Islet precursor cell (in vitro differentiated cells): ENCODE measurements around the gene AHDC1.
A peak's percentile ranks its signal among the peaks of the same experiment; 100 is the strongest.

ENCODE experiments used
- DNase-seq: peaks from one replicate; pipeline ENCODE4 v3.0.0-alpha.2; 2018

Gene AHDC1

DNA sequence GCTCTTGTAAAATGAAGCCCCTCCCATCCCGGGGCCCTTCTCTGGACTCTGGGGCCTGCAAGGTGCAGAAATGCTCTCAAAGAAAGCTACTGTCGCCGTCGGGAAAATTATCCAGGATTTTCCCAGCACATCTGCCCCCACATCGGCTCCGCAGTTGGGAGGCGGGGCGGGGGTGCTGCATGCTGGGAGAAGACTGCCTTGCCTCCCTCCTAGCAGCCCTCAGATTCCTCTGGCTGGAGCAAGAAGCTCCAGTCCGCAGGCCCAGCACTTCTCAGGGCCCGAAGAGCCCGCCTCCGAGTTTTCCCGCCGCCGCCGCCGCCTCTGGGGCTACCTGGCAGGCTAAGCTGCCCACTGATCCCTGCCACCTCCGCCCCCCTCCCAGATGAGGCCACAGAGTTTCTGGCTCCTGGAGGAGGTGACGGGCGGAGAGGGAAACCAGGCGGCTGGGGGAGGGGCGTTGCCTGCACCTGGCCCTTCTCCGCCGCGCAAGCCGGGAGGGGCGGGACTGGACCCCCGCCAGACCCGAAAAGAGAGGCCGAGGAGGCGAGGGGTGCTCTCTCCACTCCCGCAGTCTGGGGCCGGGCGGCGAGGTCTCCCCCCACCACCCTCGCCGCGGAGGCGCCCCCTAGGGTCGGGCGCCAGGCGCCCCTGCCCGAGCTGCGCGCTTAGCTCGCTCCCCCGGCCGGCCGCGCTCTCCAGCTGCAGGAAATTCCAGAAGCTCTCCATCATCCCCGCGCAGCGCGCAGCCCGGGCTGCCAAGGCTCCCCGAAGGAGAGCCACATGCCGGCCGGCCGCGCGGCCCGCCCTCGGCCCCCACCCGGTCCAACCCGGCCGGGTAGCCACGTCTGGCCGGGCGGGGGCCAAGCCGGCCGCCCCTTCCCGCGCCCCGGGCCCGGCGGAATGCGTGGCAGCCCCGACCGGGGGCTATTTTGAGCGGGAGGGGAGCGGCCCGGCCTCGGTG, 28.8 kb downstream of the AHDC1 start:
- peak; percentile 94 for DNase-seq

DNA sequence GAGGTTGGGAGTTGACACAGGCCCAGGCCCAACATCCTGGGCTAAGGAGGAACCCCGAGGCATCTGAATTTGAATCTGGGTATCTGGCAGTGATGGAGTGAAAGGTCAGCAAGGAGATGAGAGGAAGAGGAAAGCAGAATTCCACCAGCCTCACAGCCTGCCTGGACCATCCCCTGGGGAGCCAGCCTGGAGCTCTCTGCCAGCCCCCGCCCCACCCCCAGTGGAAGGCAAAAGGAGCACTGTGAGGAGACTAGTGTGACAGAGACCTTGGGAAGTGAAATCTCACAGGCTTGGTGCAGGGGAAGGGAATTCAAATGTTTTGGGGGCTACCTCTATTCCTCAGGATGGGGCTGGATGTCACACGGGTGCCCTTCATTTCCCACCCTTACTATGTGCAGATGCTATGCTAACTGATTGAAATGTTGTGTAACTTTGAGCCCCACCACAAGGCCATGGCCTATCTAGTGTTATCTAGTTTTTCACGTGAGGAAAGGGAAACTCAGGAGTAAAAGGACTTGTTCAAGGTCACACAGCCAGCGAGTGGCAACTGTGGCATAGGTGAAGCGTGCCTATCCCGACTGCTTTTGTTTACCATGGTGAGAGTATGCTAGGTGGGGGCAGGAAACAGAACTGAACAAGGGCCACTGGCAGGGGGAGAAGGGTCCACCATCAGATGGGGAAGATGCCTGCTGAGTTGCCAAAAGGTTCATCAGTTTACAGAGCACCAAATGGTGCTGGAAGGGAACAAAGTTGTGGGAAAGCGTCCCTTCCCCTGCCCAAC, 29.8 kb downstream of the AHDC1 start:
- DNase-seq: no peak

DNA sequence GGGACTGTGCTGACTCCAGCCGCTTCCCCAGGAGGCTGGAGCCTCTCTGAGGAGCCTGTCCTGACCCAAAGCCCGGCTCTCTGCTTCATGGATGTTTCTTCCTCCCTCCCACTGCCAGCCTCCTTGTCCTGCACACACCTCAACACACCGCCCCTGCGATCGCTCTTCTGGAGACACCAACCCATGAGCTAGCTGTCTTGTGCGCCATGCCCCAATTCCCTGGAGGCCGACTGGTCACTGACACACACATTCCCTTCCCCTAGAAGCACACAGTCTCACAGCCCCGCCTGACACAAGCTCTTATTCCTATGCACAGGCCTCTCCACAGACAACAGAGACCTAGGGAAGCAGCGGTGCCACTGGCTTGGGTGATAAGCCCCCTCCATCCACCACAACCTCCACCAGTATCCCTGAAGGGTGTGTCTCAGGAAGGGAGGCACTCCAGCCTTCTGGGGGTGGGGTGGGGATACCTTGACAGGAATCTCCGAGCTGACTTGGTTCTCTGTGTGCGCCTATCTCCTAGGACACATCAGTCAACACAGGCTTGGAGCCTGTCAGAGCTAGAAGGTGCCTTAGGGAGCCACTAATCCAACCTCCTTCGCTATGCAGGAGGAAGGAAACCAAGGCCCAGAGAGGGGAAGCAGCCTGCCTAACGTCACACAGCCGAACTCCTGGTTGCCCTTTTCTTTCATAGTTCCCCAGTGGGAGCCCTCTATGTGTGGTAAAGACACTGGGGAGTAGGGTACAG, 31.1 kb downstream of the AHDC1 start:
- DNase-seq: peak; percentile 87

DNA sequence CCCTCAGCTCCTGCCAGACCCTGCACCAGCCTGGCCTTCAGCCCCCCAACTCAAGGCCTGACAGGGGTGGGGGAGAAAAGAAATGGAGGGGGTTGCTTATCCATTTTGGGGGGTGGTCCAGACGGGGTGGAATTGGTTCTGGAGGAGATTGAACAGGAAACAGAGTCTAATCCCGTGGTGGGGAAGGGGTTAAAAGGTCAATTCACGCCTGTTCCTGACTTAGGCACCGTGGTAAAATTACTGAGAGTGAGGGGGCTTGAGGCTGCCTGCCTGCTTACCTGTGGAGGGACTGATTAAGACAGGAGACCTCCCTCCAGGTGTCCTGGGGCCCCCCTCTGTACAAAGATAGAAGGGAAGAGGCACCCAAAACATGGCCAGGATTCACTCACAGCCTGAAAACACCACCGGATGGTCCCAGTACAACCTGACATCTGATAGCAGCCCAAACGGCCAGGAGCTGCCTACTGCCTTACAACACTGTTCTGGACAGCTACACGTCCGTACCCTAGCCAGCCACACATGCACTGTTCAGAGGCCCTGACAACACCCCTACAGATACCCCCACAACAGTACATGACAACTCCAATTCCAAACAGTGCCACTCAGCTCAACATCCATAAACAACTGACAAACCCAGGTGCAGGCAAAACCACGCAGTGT, 31.8 kb downstream of the AHDC1 start:
- peak; percentile 76 for DNase-seq

DNA sequence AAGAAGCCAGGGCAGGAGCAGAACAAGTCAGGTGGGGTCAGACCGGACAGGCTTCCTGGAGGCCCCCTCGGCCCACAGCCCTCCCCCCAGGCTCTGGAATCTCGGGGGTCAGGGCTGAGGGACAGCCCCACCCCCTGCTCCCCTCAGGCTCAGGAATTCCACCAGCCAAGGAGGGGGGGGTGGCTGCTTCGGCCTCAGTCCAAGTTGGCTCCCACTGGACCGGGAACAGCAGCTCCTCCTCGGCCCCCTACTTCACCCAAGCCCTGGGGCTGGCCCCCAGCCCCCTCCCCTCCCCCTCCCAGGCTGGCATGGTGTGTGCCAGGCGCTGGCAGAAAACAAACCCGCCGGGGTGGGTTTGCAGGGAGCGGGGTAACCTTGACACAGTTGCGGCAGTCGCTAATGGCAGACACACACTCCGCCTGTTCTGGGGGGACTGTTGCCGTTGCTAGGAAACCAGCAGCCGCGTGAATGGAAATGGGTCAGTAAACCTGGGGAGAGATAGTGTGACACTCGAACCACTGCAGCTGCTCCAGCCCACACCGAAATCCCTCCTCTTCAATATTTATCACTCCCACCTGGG, 32.4 kb downstream of the AHDC1 start:
- peak; percentile 78 for DNase-seq

DNA sequence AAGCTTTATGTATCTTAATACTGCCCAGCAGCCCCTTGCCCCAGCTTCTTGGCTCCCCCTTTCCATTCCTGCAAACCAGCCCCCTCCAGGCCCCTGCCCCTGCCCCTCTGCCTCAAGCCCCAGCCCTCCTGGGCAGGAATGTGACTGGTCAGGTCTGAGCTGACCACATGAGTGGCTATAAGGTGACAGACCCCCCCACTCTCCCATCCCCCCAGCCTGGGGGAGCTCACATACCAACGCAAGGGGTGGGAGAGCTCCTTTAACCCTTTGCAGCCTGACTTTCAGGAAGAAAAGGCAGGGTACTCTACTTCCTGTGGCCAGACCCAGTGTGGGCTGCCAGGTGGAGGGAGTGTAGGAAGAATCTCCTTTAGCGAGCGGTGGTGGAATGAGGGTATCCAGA, 33.2 kb downstream of the AHDC1 start:
- DNase-seq: peak; percentile 96

DNA sequence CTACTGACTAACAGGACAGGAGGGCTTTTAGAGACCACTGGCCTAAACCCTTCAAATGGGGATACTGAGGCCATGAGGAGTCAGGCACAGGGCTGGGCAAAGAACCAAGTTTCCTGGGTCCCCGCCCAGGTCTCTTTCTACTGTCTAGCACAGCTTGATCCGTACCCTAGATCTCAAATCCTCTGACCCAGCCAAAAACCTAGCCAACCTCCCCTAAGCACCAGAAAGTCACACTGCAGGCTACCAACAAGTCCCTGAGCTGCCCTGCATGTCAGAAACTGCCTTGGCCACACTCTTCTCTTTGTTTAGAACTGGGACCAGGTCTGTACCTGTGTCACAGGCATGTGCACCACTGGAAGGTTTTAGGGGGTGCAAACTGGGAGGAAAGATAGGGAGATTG, 33.6 kb downstream of the AHDC1 start:
- no peak for DNase-seq

DNA sequence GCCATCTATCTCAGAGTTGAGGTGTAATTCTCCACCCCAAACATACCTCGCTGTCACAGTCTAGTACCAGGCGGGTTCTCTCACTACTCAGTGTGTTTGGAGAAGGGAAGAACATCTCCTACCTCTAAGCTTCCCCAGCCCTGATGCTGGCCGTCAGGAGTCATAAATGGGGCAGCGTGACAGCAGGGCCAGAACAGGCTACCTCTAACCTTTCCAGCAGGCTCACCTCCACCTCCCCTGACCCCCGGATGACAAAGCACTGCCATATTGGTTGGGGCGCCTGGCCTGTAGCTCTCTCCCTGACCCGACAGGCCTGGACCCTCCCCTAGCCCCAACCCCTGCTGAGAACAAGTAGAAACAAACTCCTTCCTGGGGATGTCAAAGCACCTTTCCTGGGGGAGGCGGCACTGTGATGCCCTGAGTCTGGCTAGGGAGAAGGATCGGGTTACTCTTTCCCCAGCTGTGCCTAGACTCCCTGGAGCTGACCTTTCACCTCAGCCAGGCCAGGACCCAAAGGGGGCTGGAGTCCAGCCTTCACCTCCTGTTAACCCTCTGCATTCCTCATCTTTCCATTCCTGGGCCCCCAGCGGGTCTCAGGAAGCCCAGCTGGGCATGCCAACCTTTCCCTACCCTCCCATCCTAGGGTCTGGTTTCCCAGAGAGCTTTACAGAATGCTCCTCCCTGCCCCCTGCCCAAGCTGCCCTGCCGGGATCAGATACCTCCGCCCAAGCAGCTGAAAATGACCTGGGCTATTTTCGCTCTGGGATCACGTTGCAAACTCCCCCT, 34.2 kb downstream of the AHDC1 start:
- DNase-seq: peak; percentile 73

DNA sequence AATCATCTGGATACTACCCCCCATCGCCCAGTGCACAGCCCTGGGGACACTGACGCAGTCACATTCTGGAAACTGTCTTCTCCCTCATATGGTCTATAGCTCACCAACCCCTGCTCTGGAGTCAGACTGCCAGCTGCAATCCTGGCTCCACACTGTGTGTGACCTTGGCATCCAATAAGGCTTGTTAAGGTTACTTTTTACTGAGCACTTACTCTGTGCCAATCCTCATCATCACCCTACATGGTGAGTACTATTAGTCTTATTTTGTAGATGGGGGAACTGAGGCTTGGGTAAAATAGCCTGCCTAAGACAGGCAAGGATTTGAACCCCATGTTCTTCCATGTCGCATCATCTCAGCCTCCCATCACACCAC, 34.9 kb downstream of the AHDC1 start:
- no peak for DNase-seq

DNA sequence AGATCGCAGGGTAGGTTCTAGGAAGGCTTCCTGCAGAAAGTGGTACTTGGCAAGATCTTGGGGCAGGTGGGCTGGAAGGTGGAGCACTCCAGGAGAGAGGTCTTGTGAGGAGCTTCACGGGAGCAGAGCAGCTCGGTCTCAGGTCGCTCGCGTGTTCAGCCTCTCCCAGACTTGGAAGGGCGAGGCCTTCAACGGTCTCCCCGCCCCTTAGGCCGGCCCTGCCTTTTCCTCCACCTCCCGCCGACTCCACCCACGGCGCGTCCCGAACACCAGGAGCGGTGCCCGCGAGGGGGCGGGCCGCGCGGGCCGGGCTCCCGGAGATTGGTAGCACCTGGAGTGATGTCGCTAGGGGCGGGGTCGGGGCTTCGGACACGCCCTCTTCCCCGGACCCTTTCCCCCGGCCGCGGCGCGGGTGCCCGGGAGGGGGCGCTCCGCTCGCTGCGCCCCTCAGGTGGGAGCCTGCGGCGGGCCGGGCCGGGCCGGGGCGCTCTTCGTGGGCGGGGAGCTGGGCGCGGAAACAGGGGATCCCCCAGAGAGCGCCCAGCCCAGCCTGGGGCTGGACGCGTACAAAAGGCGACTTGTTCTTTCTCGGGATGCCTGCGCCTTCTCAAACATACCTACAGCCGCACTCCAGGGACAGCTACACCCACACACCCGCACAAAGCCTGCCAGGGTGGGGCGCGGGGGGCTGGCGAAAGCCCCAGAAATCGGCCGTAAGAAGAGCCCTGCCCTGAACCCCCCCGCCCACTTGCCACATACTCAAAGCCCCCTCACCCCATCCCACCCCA, 35.5 kb downstream of the AHDC1 start:
- peak; percentile 99 for DNase-seq

DNA sequence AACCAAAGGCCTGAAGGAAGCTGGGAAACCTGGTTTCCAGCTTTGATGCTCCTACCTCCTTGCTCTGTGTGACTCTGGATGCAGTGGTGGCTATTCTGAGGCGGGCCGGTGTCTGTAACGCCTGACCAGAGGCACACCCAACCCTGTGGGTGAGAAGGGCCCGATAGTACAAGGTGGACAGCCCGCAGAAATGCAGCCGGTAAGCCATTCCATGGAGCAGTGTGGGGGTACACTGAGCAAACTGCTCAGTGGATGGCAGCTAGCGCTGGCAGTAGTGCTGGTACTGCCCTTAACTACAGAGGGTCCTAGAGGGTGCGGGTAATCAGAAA, 36.0 kb downstream of the AHDC1 start:
- DNase-seq: no peak

DNA sequence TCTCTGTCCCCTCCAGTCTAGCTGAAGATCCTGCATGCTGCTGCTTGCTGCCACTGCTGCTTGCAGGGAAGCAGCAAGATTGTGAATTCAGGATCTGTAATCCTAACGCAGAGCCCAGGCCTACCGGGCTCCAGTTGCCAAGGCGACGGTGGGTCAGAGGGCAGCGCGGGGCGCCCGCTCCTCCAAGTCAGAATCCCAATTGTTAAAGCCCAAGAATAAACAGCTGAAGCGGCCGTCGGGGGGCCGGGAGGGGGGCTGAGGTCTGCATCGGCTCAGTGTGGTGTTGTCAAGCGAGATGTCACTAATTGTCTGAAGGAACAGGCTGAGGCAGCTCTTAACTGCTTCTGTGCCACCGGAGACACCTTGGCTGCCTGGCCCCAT, 36.8 kb downstream of the AHDC1 start:
- no peak for DNase-seq

DNA sequence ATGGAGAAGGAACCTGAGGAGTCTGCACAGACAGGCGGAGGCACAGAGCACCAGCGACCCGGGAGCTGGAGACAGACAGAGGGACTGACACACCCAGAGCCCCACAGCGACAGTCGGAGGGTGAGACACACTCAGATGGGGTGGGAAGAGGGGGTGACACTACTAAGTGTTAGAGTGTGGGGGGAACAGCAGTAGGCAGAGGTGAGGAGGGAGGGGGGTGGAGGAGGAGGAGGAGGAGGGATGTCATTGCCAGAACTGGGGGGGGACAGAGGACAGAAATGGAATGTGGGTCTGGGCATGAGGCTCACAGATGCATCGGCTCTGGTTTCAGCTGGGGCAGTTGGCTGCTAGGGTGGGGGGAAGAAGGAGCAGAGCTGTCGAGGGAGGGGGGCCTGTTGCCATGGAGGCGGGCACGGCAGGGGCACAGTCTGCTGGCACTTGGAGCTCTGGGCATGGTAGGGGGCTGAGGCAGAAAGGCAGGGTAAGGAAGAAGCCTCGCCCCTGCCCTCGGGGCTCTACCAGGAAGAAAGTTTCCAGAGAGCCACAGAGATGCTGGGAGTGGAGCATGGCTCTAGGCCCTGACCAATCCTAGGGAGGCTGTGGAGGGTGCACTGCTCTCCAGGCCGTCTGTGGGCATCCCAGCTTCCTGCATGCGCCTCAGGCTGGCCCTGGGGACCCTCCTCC, 37.3 kb downstream of the AHDC1 start:
- DNase-seq: peak; percentile 76

DNA sequence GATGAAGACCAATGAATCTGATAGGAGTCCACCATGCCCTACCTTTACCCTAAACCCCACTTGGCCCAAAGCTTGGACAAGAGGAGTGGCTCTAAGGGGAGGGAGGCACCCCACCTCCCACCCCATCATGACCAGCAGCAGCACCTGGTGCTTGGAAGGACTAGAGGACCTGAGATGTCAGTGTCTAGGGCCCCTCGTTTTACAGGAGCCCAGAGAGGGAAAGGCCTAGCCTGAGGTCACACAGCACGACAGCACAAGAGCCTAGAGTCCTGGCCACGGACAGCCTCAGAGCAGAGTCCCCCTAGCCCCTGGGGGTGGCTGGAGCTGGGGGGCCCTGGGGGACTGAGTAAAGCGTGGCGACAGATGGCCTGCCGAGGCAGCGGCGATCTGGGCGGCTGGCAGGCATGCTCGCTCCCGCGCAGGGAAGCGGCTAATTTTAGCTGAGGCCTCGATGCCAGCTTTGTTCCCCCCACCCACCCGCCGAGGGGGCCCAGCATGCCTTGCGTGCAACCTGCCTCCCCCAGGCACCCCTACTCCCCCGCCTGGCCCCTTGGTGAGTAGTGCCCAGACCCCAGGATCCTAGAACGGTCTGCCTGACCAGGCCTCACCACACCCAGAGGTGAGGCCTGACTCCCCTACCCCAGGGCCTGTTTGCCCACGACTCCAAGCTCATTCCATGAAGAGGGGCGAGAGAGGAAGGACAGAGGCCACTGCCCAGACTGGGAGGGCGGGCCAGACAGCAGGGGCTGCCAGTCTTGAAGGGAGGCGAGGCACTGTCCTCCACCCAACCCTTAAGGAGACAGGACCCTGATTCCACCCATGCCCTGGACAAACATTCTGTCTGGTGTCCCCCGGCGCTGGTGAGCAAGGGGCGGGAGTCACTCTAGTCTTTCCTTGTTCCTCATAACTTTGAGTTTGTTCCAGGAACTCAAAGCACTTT, 39.0 kb downstream of the AHDC1 start:
- DNase-seq: no peak

DNA sequence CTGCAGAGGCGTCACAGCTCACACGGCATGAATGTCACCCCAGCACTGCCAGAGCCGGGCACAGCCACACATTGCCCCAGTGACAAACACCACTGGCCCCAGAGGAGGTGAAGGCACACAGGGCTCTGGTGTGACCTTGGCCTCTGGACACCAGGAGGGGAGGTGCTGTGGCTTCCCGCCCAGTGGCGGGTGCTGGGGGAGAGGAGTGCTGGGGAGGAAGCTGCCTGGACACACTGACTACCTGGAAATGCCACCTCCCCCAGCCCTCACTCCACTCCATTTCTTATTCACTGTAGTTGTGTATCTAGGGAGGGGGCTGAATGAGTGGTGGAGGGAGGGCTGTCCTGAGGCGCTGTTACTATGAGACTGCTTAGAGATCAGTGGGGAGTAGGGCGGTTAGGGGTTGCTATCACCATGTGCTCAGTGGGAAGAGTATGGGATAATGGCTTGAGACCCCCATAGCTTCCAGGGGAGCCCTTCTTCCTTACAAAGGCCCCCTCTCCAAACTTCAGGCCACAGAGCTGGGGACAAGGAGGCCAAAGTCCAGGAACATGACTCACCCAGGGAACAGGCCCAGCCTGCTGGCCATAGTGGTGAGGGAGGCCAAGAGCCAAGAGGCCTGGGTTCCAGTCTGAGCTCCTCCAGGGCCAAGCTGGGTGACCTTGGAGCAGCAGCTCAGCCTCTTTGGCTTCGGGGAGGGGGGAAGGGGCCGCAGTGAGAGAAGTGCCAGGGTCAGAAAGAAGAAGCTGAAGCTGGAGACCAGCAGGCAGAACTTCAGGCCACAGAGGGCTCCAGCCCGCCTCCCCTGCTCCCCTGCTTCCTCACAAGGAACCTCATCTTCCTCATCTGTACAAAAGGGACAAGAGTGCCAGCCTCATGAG, 40.1 kb downstream of the AHDC1 start:
- peak; percentile 88 for DNase-seq

DNA sequence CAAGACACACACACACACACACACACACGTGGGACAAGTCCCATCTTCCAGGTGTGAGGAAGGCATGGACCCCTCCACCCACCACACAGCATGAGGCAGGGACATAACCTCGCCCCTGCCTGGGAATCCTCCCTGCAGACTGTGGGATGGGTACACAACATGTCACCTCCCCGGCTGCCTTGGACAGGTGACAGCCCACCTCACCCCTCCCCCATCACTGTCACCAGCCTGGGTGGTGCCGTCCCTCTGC, 40.7 kb downstream of the AHDC1 start:
- DNase-seq: no peak

DNA sequence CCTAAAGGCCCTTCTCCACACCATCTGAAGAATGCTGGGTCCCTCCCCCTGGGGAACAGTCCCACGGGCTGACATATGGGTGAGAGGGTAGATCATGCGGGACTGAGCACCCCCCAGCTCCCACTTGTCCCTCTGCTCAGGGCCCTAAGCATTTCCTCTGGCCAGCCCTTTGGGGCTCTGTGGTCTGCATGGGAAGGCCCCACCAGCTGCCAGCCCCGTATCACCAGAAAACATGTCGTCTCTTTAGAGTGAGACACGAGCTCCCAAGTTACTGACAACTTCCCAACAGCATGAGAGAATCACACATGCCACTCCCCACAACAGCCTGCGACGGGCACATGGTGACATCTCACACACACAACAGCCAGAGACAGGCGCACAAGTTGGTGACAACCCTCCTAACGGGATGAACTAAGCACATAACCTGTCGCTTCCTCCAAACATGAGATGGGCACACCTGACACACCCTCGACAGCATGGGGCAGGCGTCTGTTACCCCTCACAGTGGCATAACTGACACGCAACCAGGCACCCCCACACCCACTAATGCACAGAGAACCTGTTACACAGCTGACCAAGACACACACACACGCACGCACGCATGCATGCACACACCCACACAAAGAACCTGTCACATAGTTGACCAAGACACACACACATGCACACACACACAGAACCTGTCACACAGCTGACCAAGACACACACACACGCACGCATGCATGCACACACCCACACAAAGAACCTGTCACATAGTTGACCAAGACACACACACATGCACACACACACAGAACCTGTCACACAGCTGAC, 41.2 kb downstream of the AHDC1 start:
- DNase-seq: no peak

DNA sequence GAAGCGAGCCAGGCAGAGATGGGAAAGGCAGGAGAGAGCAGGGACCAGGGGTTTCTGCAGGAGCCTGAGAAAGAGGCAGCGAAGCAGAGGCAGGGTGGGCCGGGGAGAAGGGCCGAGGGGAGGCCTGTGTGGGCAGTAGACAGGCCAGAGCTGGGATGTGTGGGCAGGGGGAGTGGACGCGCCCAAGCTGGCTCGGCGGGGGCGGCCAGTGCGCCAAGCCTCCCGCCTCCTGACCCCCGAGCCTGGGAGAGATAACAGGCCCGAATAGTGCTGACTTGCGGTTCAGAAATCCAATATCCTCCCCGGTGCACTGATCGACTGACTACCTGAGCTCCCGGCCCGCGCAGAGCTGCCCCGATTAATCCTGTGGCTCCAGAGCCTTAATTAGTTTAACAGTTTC, 41.9 kb downstream of the AHDC1 start:
- DNase-seq: no peak
